ENCODE results near the gene PPP1R9B.

The PPP1R9B gene

DNA sequence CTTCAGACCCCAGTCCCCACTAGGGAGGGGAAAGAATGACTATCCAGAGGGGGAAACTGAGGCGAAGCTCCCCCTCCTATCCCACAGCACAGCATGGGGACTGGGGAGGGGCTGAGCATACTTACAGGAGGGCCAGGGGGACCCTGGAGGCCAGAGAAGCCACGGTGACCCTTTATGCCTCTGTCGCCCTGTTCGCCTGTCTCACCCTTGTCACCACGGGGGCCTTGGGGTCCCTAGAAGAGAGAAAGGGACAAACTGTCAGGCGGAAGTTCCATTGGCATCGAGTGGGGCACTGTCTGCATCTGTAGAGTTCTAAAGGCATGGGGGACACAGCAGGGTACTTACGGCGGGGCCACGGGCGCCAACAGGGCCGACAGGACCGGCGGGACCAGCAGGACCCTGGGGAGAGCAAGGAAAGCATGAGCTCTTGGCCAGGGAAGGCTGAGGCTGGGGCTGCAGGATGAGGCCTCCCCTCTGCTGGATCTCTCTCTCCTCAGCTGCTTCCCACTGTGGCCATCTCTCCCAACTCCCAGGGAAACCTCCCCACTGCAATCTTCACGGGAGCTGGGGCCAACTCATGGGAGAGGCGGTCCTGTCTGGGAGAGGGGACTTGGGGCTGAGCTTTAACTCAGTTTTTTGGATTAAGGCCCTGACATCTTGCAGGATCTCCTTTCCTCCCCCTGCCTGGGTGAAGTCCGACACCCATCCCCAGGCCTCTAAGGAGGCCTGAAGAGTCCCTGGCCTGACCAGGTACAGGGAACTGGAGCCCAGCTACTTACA lies 37.5 kb upstream of the PPP1R9B start:
- no peak for DNase-seq (ENCODE audit: low read depth in 1 of 2, low spot score in 1 of 2)

DNA sequence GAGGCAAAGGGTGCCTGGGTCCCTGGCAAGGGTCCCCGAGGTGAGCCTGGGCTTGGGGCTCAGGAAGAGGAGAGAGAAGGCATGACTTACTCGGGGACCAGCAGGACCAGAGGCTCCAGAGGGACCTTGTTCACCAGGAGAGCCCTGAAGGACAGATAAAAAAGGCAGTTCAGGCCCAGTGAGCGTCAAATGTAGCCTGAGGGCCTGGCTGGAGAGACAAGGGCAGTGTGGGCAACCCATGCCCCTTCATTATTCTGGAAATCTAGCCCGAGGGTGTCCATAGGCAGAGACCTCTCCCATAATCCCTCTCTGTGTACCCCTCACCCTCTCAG lies 36.9 kb upstream of the PPP1R9B start:
- DNase-seq (ENCODE audit: low read depth in 1 of 2, low spot score in 1 of 2): no peak

DNA sequence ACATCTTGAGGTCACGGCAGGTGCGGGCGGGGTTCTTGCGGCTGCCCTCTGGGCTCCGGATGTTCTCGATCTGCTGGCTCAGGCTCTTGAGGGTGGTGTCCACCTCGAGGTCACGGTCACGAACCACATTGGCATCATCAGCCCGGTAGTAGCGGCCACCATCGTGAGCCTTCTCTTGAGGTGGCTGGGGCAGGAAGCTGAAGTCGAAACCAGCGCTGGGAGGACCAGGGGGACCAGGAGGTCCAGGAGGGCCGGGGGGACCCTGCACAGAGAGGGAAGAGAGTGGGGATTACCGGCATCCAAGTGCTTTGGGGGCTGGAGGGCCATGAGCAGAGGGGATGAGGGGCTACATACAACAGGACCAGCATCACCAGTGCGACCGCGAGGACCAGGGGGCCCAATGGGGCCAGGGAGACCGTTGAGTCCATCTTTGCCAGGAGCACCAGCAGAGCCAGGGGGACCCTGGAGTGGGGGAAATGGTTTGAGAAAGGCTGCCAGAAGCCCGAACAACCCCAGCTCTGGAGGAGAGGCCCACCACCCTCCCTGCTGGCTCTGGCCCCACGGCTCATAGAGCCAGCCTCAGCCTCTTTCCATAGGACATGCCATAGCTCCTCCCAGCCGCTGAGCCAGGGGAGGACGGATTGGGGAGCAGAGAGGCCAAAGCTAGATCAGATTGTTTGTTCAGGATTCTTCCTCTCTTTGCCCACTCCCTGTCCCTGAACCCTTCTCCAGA lies 36.4 kb upstream of the PPP1R9B start:
- DNase-seq (ENCODE audit: low read depth in 1 of 2, low spot score in 1 of 2): no peak

DNA sequence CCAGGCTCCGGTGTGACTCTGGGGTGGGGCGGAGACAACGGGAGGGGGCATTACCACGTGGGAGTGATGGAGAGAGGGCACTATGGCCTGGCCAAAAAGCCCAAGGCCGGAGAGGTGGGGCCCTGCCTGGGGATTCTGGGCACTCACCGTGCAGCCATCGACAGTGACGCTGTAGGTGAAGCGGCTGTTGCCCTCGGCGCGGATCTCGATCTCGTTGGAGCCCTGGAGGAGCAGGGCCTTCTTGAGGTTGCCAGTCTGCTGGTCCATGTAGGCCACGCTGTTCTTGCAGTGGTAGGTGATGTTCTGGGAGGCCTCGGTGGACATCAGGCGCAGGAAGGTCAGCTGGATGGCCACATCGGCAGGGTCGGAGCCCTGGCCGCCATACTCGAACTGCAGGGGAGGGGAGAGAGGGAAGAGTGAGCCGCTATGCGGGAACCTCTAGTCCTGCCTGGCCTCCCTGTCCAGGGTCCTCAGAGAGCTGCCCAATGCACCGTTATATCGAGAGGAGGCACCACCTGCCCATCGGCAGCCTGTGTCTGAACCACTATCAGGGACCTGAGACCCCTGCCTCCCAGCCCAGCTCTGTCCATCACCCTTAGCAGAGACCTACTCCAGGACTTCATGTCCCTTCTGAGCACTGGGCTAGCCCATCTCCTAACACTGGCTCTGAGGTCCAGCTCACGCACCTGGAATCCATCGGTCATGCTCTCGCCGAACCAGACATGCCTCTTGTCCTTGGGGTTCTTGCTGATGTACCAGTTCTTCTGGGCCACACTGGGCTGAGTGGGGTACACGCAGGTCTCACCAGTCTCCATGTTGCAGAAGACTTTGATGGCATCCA lies 35.4 kb upstream of the PPP1R9B start:
- no peak for DNase-seq (ENCODE audit: low read depth in 1 of 2, low spot score in 1 of 2)

DNA sequence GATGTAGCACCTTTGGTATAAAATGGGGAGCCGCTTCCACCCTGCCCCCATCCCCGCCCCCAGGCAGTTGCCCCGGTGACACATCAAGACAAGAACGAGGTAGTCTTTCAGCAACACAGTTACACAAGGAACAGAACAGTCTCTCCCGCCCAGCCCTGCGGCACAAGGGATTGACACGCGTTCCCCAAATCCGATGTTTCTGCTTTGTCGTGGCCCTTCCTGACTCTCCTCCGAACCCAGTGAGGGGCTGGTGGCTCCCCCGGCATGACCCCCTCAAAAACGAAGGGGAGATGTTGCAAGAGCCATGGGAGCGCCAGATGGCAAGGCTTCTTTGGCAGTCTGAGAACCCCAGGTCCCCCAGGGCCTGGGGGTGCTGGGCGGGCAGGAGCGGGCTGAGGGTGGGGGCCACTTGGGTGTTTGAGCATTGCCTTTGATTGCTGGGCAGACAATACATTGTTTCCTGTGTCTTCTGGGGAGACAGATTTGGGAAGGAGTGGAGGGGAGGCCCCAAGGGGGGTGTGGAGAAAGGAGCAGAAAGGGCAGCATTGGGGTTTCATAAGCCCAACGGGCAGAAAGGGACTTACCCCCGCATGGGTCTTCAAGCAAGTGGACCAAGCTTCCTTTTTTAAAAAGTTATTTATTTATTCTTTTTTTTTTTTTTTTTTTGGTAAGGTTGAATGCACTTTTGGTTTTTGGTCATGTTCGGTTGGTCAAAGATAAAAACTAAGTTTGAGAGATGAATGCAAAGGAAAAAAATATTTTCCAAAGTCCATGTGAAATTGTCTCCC lies 34.3 kb upstream of the PPP1R9B start:
- no peak for DNase-seq (ENCODE audit: low read depth in 1 of 2, low spot score in 1 of 2)

DNA sequence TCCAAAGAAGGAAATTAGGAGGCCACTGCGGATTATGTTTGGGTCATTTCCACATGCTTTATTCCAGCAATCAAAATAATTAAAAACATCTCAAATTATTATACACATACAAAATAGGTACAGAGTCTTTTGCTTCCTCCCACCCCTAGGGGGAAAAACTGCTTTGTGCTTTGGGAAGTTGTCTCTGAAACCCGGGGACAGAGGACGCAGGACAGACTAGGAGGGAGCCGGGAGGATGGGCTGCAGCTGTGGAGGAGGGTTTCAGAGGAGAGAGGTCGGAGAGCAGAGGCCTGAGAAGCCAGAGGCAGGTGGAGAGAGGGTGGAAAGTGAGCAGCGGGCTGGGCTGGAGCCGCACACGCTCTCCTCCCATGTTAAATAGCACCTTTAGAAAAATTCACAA lies 33.6 kb upstream of the PPP1R9B start:
- no peak for DNase-seq (ENCODE audit: low read depth in 1 of 2, low spot score in 1 of 2)

DNA sequence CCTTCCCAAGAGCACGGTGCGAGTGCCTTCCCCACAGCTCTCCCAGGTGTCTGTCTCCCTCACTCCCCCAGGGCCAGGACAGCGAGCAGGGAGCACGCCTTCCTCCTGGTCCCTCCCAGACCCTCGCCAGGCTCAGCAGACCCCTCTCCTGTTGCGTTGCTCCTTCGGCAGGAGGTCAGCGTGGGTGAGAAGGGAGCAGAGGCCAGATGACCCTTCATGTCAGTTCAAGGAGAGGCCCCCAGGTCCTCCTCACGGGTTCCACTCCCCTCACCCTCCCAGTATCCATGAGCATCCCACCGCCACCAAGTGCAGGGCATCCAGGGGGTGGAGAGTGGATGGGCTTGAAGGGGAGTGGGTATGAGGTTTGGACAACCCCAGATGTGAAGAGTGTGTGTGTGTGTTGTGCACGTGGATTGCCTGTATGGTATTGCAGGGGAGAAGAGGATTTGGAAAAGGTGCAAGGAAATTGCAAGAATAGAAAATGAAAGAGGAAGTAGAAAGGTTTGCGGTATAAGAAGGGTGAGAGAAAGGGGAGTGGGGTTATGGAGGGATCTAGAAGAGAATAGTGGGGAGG lies 33.0 kb upstream of the PPP1R9B start:
- no peak for DNase-seq (ENCODE audit: low read depth in 1 of 2, low spot score in 1 of 2)

DNA sequence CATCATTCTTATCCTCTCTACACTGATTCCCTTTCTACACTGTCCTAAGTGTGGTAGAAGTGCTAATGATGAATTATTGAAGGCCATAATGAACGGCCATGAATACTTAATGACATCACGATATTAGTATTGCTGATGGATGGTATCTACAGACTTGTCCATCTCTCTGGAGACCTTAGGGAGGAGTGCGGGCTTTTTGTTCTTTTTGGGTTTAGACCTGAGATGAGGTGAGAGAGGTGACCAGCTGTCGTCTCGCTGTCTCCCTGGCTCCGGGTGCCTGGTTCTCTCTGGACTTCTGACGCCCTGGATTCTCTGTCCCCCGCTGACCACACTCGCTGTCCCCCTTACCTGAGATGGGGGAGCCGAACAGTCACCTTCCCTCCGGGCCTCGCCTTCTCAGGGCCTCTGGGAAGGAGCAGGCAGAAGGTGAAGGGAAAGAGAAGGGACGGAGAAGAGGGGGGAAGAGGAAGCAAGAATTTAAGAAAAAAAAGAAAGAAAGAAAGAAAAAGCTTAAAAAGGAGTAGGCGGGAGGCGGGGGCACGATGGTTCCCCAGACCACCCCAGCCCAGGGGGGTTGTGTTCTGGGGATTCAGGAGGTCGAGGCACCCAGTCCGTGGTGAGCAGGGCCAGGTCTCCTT lies 32.4 kb upstream of the PPP1R9B start:
- DNase-seq (ENCODE audit: low read depth in 1 of 2, low spot score in 1 of 2): no peak

DNA sequence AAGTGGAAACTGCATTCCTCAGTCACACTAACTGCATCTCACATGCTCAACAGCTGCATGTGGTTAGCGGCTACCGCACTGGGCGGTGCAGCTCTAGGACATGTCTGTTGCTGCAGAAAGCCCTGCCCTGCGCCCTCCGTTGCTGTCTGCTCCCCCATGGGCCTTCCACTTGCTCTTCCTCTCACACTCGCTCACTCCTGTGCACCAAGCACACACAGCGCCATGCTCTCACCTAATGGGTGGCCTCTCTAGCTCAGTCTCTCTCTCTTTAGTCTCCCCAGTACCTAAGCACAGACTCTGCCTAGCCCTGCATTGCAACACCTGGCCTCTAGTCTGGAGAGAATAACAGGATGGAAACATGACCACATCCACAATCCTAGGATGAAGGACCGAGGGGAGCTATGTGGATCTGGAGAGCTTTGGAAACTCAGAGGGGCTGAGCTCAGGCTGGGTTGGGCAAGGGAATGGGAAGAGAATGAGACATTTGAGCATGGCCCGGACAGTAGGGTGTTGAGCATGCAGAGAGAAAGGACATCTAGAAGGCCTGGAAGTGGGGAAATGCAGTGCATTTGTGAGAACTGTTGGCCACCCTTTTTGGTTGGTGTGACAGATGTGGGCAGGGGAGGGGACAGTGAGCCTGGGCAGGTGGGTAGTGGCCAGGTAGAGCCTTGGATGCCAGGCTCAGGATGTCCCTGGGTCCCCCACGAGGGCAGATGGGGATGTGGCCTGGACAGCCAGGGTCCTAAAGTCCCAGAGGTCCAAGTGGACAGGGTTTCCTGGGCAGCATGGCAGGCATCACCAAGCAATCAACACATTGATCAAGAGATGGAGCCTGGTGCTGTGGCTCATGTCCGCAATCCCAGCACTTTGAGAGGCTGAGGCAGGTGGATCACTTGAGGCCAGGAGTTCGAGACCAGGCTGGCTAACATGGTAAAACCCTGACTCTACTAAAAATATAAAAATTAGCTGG lies 31.4 kb upstream of the PPP1R9B start:
- no peak for DNase-seq (ENCODE audit: low read depth in 1 of 2, low spot score in 1 of 2)

DNA sequence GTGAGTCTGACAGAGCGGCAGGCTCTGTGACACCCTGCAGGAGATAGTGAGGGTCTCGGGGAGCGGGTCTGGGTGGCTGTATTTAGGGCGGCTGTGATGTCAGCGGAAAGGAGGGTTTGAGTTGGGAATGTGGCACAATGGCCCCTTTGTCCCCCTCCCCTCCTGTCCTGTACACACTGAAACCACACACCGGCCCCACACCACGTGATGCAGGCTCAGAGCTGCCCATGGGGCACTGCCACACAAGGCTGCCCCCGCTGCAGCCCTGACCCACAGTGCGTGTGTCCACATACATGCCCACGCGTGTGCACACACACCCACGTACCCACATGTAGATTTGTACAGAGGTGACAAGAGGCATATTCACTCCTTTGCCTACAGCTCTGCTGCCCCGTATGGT lies 30.7 kb upstream of the PPP1R9B start:
- DNase-seq (ENCODE audit: low read depth in 1 of 2, low spot score in 1 of 2): no peak

DNA sequence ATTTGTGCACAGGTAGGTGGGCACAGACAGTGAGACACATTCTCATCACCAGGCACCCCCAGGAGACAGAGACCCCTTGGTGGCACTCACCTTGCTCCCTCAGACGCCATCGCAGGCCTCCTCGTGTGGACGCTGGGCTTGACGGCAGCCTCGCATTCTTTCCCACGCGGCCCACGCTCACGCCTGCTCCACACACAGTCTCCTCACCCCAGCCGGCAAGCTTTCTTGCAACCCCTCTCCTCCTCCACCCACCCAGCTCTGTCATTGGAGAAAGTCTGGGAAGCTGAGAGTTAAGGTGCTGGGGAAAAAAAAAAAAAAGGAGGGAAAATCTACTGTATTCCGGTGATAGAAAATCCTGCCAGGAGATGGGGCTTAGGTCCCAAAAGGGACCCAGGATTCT lies 30.1 kb upstream of the PPP1R9B start:
- no peak for DNase-seq (ENCODE audit: low read depth in 1 of 2, low spot score in 1 of 2)

DNA sequence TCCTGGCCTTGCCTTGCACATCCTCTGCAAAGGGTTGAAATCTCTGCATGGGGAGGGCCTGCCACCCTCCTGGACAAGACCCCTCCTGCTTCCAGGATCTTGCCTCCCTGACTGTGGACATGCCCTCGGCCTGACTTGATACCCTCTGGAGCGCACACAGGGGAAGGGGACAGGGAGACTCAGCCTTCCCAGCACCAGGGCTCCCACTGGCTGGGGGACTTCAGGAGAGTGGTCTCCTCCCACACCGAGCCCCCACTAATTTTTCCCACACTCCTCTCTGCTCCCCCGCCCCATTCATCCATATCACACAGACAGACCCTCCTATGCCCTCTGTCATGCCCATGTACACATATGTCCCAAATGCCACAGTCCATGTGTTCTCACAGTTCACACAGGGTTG lies 29.6 kb upstream of the PPP1R9B start:
- no peak for DNase-seq (ENCODE audit: low read depth in 1 of 2, low spot score in 1 of 2)

DNA sequence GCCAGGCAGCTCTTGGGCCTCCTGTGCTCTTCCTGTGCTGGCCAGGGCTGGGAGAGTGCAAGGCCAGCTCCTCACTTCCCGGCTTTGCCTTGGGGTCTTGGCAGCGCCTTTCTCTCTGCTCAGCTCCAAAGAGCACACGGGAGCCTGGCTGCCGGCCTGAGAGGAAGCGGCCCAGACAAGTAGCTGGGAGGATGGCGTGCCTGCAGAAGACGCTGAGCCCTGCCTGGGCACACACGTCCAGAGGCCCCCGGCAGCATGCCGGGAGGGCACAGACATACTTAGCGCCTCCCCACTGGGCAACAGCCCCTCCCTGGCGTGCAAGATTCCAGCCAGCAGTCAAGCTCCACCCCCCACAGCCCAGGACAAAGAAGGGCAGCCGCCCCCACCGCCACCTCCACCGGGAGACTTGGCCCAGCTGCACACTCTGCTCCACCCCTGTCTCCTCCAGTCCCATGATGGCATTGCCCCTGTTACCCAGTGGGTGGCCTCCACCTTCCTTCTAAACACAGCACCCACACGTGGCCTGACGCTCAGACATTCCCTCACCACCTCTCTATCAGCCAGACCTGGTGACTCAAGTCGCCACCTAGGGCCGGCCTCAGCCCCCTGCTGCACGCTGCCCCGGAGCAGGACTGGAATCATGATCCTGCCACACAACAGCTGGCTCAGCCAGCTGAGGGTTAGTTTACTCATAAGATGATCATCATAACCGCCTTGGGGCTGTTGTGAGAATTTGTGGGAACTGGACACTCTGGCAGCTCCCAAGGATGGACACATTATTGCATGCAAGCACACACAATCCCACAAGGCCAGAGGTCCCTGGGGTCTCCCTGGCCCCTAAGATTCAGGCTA lies 27.7 kb upstream of the PPP1R9B start:
- no peak for DNase-seq (ENCODE audit: low read depth in 1 of 2, low spot score in 1 of 2)

DNA sequence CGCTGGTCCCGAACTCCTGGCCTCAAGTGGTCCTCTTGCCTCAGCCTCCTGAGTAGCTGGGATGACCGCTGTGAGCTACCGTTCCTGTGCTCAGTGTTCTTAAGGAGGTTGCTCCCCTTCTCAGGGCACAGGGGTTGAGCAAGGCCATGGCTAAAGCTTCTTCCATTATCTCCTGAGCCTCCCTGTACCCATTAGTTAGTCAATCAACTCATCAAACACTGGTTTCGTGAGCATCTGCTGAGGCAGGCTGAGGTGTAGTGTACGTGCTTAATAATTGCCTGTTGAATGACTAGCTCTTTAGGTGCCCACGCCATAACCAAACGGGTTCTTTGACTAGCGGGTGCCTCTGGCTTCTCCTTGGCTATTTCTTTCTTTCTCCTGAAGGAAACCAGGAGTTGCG lies 27.0 kb upstream of the PPP1R9B start:
- no peak for DNase-seq (ENCODE audit: low read depth in 1 of 2, low spot score in 1 of 2)

DNA sequence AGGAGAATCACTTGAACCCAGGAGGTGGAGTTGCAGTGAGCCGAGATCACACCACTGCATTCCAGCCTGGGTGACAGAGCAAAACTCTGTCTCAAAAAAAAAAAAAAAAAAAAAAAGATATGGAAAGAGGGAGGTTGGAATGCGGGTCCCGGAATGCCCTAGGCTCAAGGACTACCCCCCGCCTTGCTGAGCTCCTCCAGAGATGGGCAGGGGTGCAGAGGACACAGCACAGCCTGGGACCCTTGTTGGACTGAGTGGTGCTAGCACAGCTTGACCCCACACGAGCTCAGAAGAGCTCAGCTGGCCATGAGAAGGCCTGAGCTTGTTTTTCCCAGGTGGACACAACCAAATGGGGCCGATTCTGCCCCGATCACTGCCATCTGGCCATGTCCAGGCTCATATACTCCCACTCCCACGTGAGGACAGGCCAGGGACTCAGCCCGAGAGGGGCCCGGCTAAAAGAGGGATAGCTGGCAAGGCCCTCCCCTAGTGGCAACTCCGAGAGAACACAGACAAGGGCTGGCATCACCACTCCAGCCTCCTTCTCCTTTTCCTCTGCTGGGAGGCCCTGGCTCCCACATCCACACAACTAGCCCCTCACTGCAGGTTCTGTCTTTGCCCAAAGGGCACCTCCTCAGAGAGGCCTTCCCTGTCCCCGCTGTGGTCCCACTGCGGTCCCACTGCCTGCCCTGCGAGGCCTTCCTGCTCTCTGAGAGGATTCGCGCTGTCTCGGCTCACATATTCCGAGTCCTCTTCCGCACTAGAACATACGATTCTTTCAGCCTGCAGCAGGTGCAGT lies 26.3 kb upstream of the PPP1R9B start:
- no peak for DNase-seq (ENCODE audit: low read depth in 1 of 2, low spot score in 1 of 2)

DNA sequence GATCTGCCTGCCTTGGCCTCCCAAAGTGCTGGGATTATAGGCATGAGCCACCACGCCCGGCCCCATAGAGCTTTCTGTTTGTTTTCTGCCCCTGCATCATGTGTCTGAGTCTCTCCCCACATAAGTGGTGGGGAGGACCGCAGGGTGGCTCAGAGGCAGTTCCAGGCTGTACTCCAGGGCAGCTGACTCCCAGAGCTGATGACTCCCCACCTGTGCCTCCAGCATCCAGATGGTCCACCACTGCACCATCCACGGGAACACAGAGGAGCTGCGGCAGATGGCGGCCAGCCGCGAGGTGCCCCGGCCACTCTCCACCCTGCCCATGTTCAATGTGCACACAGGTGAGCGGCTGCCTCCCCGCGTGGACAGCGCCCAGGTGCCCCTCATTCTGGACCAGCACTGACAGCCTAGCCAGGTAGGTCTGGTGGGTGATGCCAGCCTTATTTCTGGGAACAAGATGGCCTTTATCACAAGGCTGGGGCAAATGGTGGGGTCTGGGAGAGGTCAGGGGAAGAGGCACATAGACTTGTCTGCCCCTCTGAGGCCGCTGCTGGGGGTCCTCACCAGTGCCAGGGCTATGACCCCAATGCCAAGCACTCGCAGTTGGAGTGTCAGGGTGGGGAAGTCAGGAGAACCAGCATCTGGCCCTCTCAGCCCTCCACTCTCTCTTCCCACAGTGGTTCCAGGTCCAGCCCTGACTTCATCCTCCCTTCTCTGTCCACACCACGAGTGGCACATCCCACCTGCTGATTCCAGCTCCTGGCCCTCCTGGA lies 24.7 kb upstream of the PPP1R9B start:
- DNase-seq (ENCODE audit: low read depth in 1 of 2, low spot score in 1 of 2): no peak

DNA sequence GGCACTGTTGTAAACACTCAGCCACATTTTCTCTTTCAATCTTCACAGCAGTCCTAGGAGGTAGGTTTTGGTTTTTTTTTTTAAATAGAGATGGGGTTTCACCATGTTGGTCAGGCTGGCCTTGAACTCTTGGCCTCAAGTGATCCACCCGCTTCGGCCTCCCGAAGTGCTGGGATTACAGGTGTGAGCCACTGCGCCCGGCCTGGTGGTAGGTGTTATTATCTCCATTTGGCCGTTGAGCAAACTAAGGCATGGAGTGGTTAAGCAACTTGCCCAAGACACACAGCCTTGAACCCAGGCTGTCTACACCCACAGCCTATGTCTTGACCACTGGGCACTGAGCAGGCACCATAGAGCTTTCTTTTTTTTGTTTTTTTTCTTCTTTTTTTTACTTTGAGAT lies 24.0 kb upstream of the PPP1R9B start:
- no peak for DNase-seq (ENCODE audit: low read depth in 1 of 2, low spot score in 1 of 2)

Data from stimulated activated CD4-positive, alpha-beta T cell treated with anti-CD3 and anti-CD28 coated beads, Interleukin-15, amount 100 ng/mL, for 1 hour (primary cell).